ENCODE results near the gene CPSF4. TPM values are rescaled to one million over a fixed set of nuclear protein-coding genes. Genes with fewer than 3 reads are reported as not detected.

The CPSF4 gene
- total RNA-seq, 1 experiment from 2014 or later, result 67.0 TPM

GRCh38 chr7:99451936-99452335 lies 13.2 kb downstream of the CPSF4 start:
- ATAC-seq (no peak), DNase-seq (ENCODE audit: low read depth, low spot score) (no peak)
- ChIA-PET POLR2A (no interaction called here), CTCF (no interaction called here), RAD21 (ENCODE audit: low non-redundant PET in 1 of 2, low total read pairs in 2 of 2, uncharacterized antibody in 2 of 2, unreplicated experiment in 2 of 2) (no interaction called here)
- TF ChIP-seq CBX3 (IDR thresholded peaks at IDR 0.05; ENCODE audit: low read depth), result no peak
- no peak for TF ChIP-seq EZH2phosphoT487 (IDR thresholded peaks at IDR 0.05; ENCODE audit: borderline replicate concordance)
- TF ChIP-seq EGR1 (IDR thresholded peaks at IDR 0.05; ENCODE audit: low read depth), result no peak
- TF ChIP-seq RAD21 (IDR thresholded peaks at IDR 0.05; ENCODE audit: low read depth), result no peak
- TF ChIP-seq REST (IDR thresholded peaks at IDR 0.05; ENCODE audit: low read depth), result no peak
- TF ChIP-seq ZFX (IDR thresholded peaks at IDR 0.05), result no peak
- no peaks in the 10 kb centered on the region for H4K20me1 ChIP-seq (ENCODE audit: insufficient read depth)
- H3K27me3 ChIP-seq (ENCODE audit: insufficient read depth, low read length), result no peaks in the 10 kb centered on the region
- BruUV-seq (replicated peaks), result no TSS peak
- H3K4me1 ChIP-seq (ENCODE audit: control insufficient read depth in 1 of 2, insufficient read depth in 2 of 2, low read length in 2 of 2), result no peaks in the 10 kb centered on the region
- peaks cover 20% of the 10 kb centered on the region; the same call in 1 of the 2 replicates for H3K79me2 ChIP-seq (ENCODE audit: insufficient read depth, low read length)
- H2AFZ ChIP-seq (ENCODE audit: low read depth, low read length, poor library complexity, severe bottlenecking), result no peak overlapping the region
- no peak overlapping the region for H3K27ac ChIP-seq (ENCODE audit: low read depth, low read length)
- intact Hi-C loops (cut with micrococcal nuclease), result no loop called here
- H3K9me2 ChIP-seq (ENCODE audit: insufficient read depth), result no peaks in the 10 kb centered on the region
- H3K4me2 ChIP-seq (ENCODE audit: low read length), result no peak overlapping the region
- H3K9me3 ChIP-seq (ENCODE audit: control insufficient read depth in 1 of 2, insufficient read depth in 1 of 2, low read depth in 1 of 2, low read length in 2 of 2), result no peaks in the 10 kb centered on the region
- H3K4me3 ChIP-seq (replicated peaks in 1 of 2; ENCODE audit: low read depth in 1 of 2, low read length in 2 of 2), result no peak overlapping the region
- H3K36me3 ChIP-seq (ENCODE audit: control insufficient read depth in 1 of 2, insufficient read depth in 2 of 2, low read length in 2 of 2), result peaks cover 41 to 57% of the 10 kb centered on the region in 2 experiments; a peak in 3 of 4 replicates
- H3K9ac ChIP-seq (ENCODE audit: low read length), result no peak overlapping the region

- peaks cover 39 to 63% of the 10 kb centered on the region in 2 experiments; a peak in 3 of 4 replicates for H3K36me3 ChIP-seq (ENCODE audit: control insufficient read depth in 1 of 2, insufficient read depth in 2 of 2, low read length in 2 of 2)
- ATAC-seq (no peak), DNase-seq (ENCODE audit: low read depth, low spot score) (no peak)
- H3K9ac ChIP-seq (ENCODE audit: low read length), result no peak overlapping the region
- H3K27me3 ChIP-seq (ENCODE audit: insufficient read depth, low read length), result no peaks in the 10 kb centered on the region
- no peaks in the 10 kb centered on the region for H3K9me2 ChIP-seq (ENCODE audit: insufficient read depth)
- ChIA-PET RAD21 (ENCODE audit: low non-redundant PET in 1 of 2, low total read pairs in 2 of 2, uncharacterized antibody in 2 of 2, unreplicated experiment in 2 of 2) (no interaction called here), CTCF (no interaction called here), POLR2A (no interaction called here)
- H3K4me2 ChIP-seq (ENCODE audit: low read length), result no peak overlapping the region
- no peak overlapping the region for H3K27ac ChIP-seq (ENCODE audit: low read depth, low read length)
- no peak overlapping the region for H2AFZ ChIP-seq (ENCODE audit: low read depth, low read length, poor library complexity, severe bottlenecking)
- H4K20me1 ChIP-seq (ENCODE audit: insufficient read depth), result no peaks in the 10 kb centered on the region
- intact Hi-C loops (cut with micrococcal nuclease), result no loop called here
- H3K79me2 ChIP-seq (ENCODE audit: insufficient read depth, low read length), result peaks cover 26% of the 10 kb centered on the region; the same call in 1 of the 2 replicates
- no peaks in the 10 kb centered on the region for H3K9me3 ChIP-seq (ENCODE audit: control insufficient read depth in 1 of 2, insufficient read depth in 1 of 2, low read depth in 1 of 2, low read length in 2 of 2)
- H3K4me3 ChIP-seq (replicated peaks in 1 of 2; ENCODE audit: low read depth in 1 of 2, low read length in 2 of 2), result no peak overlapping the region
- no TSS peak for BruUV-seq (replicated peaks)
- no peaks in the 10 kb centered on the region for H3K4me1 ChIP-seq (ENCODE audit: control insufficient read depth in 1 of 2, insufficient read depth in 2 of 2, low read length in 2 of 2)
- no peak for TF ChIP-seq POLR2AphosphoS5 (IDR thresholded peaks at IDR 0.05; ENCODE audit: low read depth, low read length)
- no peak for TF ChIP-seq CBX3 (IDR thresholded peaks at IDR 0.05; ENCODE audit: low read depth)
- no peak for TF ChIP-seq ELF1 (IDR thresholded peaks at IDR 0.05; ENCODE audit: borderline replicate concordance, low read depth)
- TF ChIP-seq FOSL1 (IDR thresholded peaks at IDR 0.05; ENCODE audit: low read depth), result no peak
- no peak for TF ChIP-seq POLR2A (IDR thresholded peaks at IDR 0.05; ENCODE audit: borderline replicate concordance, extremely low read depth, insufficient read depth, insufficient read length)
- no peak for TF ChIP-seq EGR1 (IDR thresholded peaks at IDR 0.05; ENCODE audit: low read depth)
- no peak for TF ChIP-seq ZFX (IDR thresholded peaks at IDR 0.05)
- no peak for TF ChIP-seq EZH2phosphoT487 (IDR thresholded peaks at IDR 0.05; ENCODE audit: borderline replicate concordance)
- TF ChIP-seq REST (IDR thresholded peaks at IDR 0.05; ENCODE audit: low read depth), result no peak
- TF ChIP-seq TCF7L2 (IDR thresholded peaks at IDR 0.05; ENCODE audit: borderline replicate concordance, extremely low read depth, insufficient read depth, insufficient read length), result no peak
- TF ChIP-seq SP1 (IDR thresholded peaks at IDR 0.05; ENCODE audit: low read depth), result no peak
- no peak for TF ChIP-seq YY1 (IDR thresholded peaks at IDR 0.05; ENCODE audit: extremely low read depth, insufficient replicate concordance, low read depth, low read length)
- TF ChIP-seq CEBPB (IDR thresholded peaks at IDR 0.05; ENCODE audit: low read depth), result no peak
Observed at GRCh38 chr7:99452541-99452940, 13.8 kb downstream of the CPSF4 start.
